Thymus (tissue), 11 donors: Measurements from ENCODE around the gene MAP3K8. TPM values are rescaled to one million over a fixed set of nuclear protein-coding genes. Genes with fewer than 3 reads are reported as not detected.
"Not testable (repeated sequence)": the region's sequence is repeated elsewhere in the genome, so short reads cannot be mapped to it uniquely, and the experiment has no call there.

Experiments
- DNase-seq, 9 donors: peaks; one replicate each; pipeline ENCODE4 v3.0.0-alpha.2; 2013; ENCODE audit warnings: low spot score in 9 of 9, low read depth in 6 of 9, missing footprints in 1 of 9
- H3K27ac ChIP-seq, 2 donors: one replicate each; pipeline ENCODE4 v1.5.1; 2013; ENCODE audit warnings: control low read depth in 1 of 2, low read depth in 1 of 2, low read length in 1 of 2, mild to moderate bottlenecking in 1 of 2, moderate library complexity in 1 of 2
- H3K27me3 ChIP-seq, 2 donors: one replicate each; pipeline ENCODE4 v1.5.1; 2013; ENCODE audit warnings: low read length in 1 of 2; ENCODE audit not compliant: control insufficient read depth in 2 of 2, insufficient read depth in 1 of 2
- H3K36me3 ChIP-seq, 2 donors: one replicate each; pipeline ENCODE4 v1.5.1; 2013; ENCODE audit warnings: low read length in 1 of 2, mild to moderate bottlenecking in 1 of 2, moderate library complexity in 1 of 2; ENCODE audit not compliant: control insufficient read depth in 2 of 2, insufficient read depth in 2 of 2
- H3K4me1 ChIP-seq, 2 donors: one replicate each; pipeline ENCODE4 v1.5.1; 2013; ENCODE audit warnings: low read length in 2 of 2; ENCODE audit not compliant: control insufficient read depth in 2 of 2, insufficient read depth in 2 of 2
- H3K4me3 ChIP-seq, 2 donors: one replicate each; pipeline ENCODE4 v1.5.1; 2013; ENCODE audit warnings: low read length in 2 of 2, control low read depth in 1 of 2, mild to moderate bottlenecking in 1 of 2
- H3K9me3 ChIP-seq, 2 donors: one replicate each; pipeline ENCODE4 v1.5.1; 2013; ENCODE audit warnings: low read length in 1 of 2, mild to moderate bottlenecking in 1 of 2; ENCODE audit not compliant: control insufficient read depth in 2 of 2, insufficient read depth in 1 of 2
- WGBS: extraction: QIAGEN DNeasy Blood & Tissue Kit; methylation state at CpG from one replicate; pipeline ENCODE4 v1.1.7; 2013; 5-methylcytosine and 5-hydroxymethylcytosine counted together
- polyA plus RNA-seq: library from polyadenylated mRNA; stranded (reverse); fragments of 200-250 nt; gene quantifications from one replicate; pipeline ENCODE4 v1.2.3, GENCODE V29; 2013
- total RNA-seq: library from RNA; stranded (reverse); fragments of 120-200 nt; gene quantifications from one replicate; pipeline ENCODE4 v1.2.4, GENCODE V29; 2013
- donor health status: healthy.

MAP3K8 gene
- total and polyA plus RNA-seq, 2 donors, result 7.5 to 54.3 TPM

GRCh38 chr10:30464675-30465074 is 30.7 kb downstream of the MAP3K8 start:
- peaks cover 0 to 3% of the 10 kb centered on the region in 2 donors for H3K36me3 ChIP-seq
- no peak overlapping the region for H3K27ac ChIP-seq
- H3K27me3 ChIP-seq, result no peaks in the 10 kb centered on the region
- H3K4me3 ChIP-seq, result no peak overlapping the region
- 96% methylated on average over 3 of the region's 3 CpGs for WGBS
- H3K9me3 ChIP-seq, result no peaks in the 10 kb centered on the region
- DNase-seq, result no peak
- H3K4me1 ChIP-seq, result no peaks in the 10 kb centered on the region

GRCh38 chr10:30466445-30466844 is 32.5 kb downstream of the MAP3K8 start:
- DNase-seq, result no peak
- Histone ChIP-seq H3K4me1 (no peaks in the 10 kb centered on the region), H3K36me3 (no peaks in the 10 kb centered on the region), H3K9me3 (no peaks in the 10 kb centered on the region), H3K27ac (no peak overlapping the region), H3K27me3 (no peaks in the 10 kb centered on the region), H3K4me3 (no peak overlapping the region)
- 96% methylated on average over 7 of the region's 7 CpGs for WGBS

GRCh38 chr10:30467651-30468338 is 33.8 kb downstream of the MAP3K8 start:
- 64% methylated on average over 4 of the region's 4 CpGs for WGBS
- Histone ChIP-seq H3K4me1 (no peaks in the 10 kb centered on the region), H3K36me3 (no peaks in the 10 kb centered on the region), H3K27ac (no peak overlapping the region), H3K27me3 (no peaks in the 10 kb centered on the region), H3K4me3 (no peak overlapping the region), H3K9me3 (no peaks in the 10 kb centered on the region)
- DNase-seq, result peak in 1 of 9 donors; percentile 13

- Histone ChIP-seq H3K36me3 (no peaks in the 10 kb centered on the region), H3K4me3 (no peak overlapping the region), H3K27me3 (no peaks in the 10 kb centered on the region), H3K9me3 (no peaks in the 10 kb centered on the region), H3K4me1 (no peaks in the 10 kb centered on the region), H3K27ac (no peak overlapping the region)
- DNase-seq, result no peak
- 96% methylated on average over 4 of the region's 4 CpGs for WGBS
Observed at GRCh38 chr10:30472414-30473155, 38.6 kb downstream of the MAP3K8 start.

- not testable (repeated sequence) for H3K4me1 ChIP-seq, H3K9me3 ChIP-seq, DNase-seq, H3K27me3 ChIP-seq, H3K27ac ChIP-seq, H3K36me3 ChIP-seq, H3K4me3 ChIP-seq
- 89% methylated on average over 5 of the region's 5 CpGs for WGBS
Observed at GRCh38 chr10:30475515-30475914, 41.5 kb downstream of the MAP3K8 start.

- 94% methylated on average over 18 of the region's 18 CpGs for WGBS
- H3K36me3 ChIP-seq, result no peaks in the 10 kb centered on the region
- no peak for DNase-seq
Observed at GRCh38 chr10:30476511-30477155, 42.6 kb downstream of the MAP3K8 start.

GRCh38 chr10:30479513-30479912 is 45.5 kb downstream of the MAP3K8 start:
- not testable (repeated sequence) for H3K9me3 ChIP-seq, H3K27me3 ChIP-seq, H3K27ac ChIP-seq, DNase-seq, H3K36me3 ChIP-seq, H3K4me3 ChIP-seq, H3K4me1 ChIP-seq
- 94% methylated on average over 8 of the region's 8 CpGs for WGBS

More at GRCh38 chr10:30476511-30477155, 42.6 kb downstream of the MAP3K8 start:
- H3K4me3 ChIP-seq, result no peak overlapping the region
- no peaks in the 10 kb centered on the region for H3K27me3 ChIP-seq
- no peak overlapping the region for H3K27ac ChIP-seq
- no peaks in the 10 kb centered on the region for H3K4me1 ChIP-seq
- no peaks in the 10 kb centered on the region for H3K9me3 ChIP-seq

GRCh38 chr10:30481603-30482002 is 47.6 kb downstream of the MAP3K8 start:
- Histone ChIP-seq H3K4me1 (no peaks in the 10 kb centered on the region), H3K27me3 (no peaks in the 10 kb centered on the region), H3K9me3 (peaks cover 3 to 4% of the 10 kb centered on the region in 2 donors), H3K36me3 (no peaks in the 10 kb centered on the region), H3K27ac (no peak overlapping the region), H3K4me3 (no peak overlapping the region)
- DNase-seq, result no peak

- Histone ChIP-seq H3K27ac (no peak overlapping the region), H3K27me3 (no peaks in the 10 kb centered on the region), H3K36me3 (no peaks in the 10 kb centered on the region), H3K4me1 (peaks cover 0 to 11% of the 10 kb centered on the region in 2 donors), H3K4me3 (no peak overlapping the region), H3K9me3 (peaks cover 0 to 3% of the 10 kb centered on the region in 2 donors)
- WGBS, result 16% methylated on average over 6 of the region's 6 CpGs
- no peak for DNase-seq
Observed at GRCh38 chr10:30488316-30488715, 54.3 kb downstream of the MAP3K8 start.
